K562 (cell line): ENCODE measurements around the gene DDAH1. TPM values are rescaled to one million over a fixed set of nuclear protein-coding genes. Genes with fewer than 3 reads are reported as not detected.

ENCODE experiments used
- BACH1 ChIP-seq: fragments of 200-800 bp; sonication (Bioruptor generic); IDR thresholded peaks from 2 replicates; pipeline ENCODE4 v1.6.1; 2016; ENCODE audit warnings: missing genetic modification characterization, missing compliant biosample characterization
- BCL6 ChIP-seq: fragments of 250-450 bp; sonication (Bioruptor Pico); IDR thresholded peaks from 2 replicates; pipeline ENCODE4 v1.4.0; 2020
- CBFA2T3 ChIP-seq: fragments of 450-650 bp; IDR thresholded peaks from 2 replicates; pipeline ENCODE4 v1.6.1; 2017
- HDAC1 ChIP-seq, 2 experiments: fragments of 450-650 bp; IDR thresholded peaks; 2 replicates each; pipeline ENCODE4 v1.6.1; 2016 to 2017; ENCODE audit warnings: inconsistent platforms in 1 of 2, mild to moderate bottlenecking in 1 of 2, moderate library complexity in 1 of 2
- HNRNPUL1 ChIP-seq: fragments of 200-400 bp; formaldehyde crosslinking; IDR thresholded peaks from 2 replicates; pipeline ENCODE4 v1.6.1; 2017; ENCODE audit warnings: low read length
- KAT8 ChIP-seq: fragments of 450-650 bp; IDR thresholded peaks from 2 replicates; pipeline ENCODE4 v1.6.1; 2016; ENCODE audit warnings: low read depth, mild to moderate bottlenecking
- MED1 ChIP-seq: sonication (generic); formaldehyde crosslinking; IDR thresholded peaks from 2 replicates; pipeline ENCODE4 v1.8.1; 2023; ENCODE audit warnings: missing genetic modification reagents, borderline replicate concordance
- NR2C2 ChIP-seq, 2 experiments: fragments of 200-800 bp in 1 of 2; sonication (Bioruptor generic) in 1 of 2; sonication (generic) in 1 of 2; formaldehyde crosslinking in 1 of 2; IDR thresholded peaks; 2 replicates each; pipeline versions ENCODE4 v1.6.1 to v1.8.0; 2016 to 2022; ENCODE audit warnings: mild to moderate bottlenecking in 1 of 2, missing compliant biosample characterization in 1 of 2, missing genetic modification characterization in 1 of 2, missing genetic modification reagents in 1 of 2
- SAFB ChIP-seq: fragments of 200-400 bp; formaldehyde crosslinking; IDR thresholded peaks from 2 replicates; pipeline ENCODE4 v1.6.1; 2017; ENCODE audit warnings: low read depth, low read length, borderline replicate concordance
- SAP30 ChIP-seq: fragments of 200-600 bp; sonication (generic); IDR thresholded peaks from 2 replicates; pipeline ENCODE4 v1.6.1; 2012; ENCODE audit warnings: borderline replicate concordance, low read depth, mild to moderate bottlenecking, moderate library complexity, low read length, control low read depth, inconsistent platforms; ENCODE audit not compliant: insufficient read depth, poor library complexity, severe bottlenecking
- SMARCA4 ChIP-seq: fragments of 450-650 bp; IDR thresholded peaks from 2 replicates; pipeline ENCODE4 v1.6.1; 2016
- SRSF9 ChIP-seq: fragments of 200-400 bp; formaldehyde crosslinking; IDR thresholded peaks from 2 replicates; pipeline ENCODE4 v1.6.1; 2017; ENCODE audit warnings: low read depth, low read length, borderline replicate concordance
- TCFL5 ChIP-seq: fragments of 250-450 bp; sonication (Bioruptor Pico); conservative IDR thresholded peaks from 2 replicates; pipeline ENCODE4 v1.6.1; 2021; ENCODE audit warnings: mild to moderate bottlenecking, moderate library complexity, matching md5 sums
- ZNF316 ChIP-seq: fragments of 450-650 bp; IDR thresholded peaks from 2 replicates; pipeline ENCODE4 v1.6.1; 2016
- ZNF354B ChIP-seq: fragments of 250-450 bp; sonication (Bioruptor Pico); IDR thresholded peaks from 2 replicates; pipeline ENCODE4 v1.4.0; 2020
- ZNF436 ChIP-seq: fragments of 250-450, 450-650 bp; sonication (Bioruptor Pico); formaldehyde crosslinking; IDR thresholded peaks from 2 replicates; pipeline ENCODE4 v1.7.0; 2020; ENCODE audit warnings: mild to moderate bottlenecking
- ZNF707 ChIP-seq: fragments of 250-450 bp; sonication (Bioruptor Pico); conservative IDR thresholded peaks from 2 replicates; pipeline ENCODE4 v1.8.0; 2022; ENCODE audit warnings: inconsistent platforms, mild to moderate bottlenecking, moderate library complexity
- polyA plus RNA-seq, 8 experiments: library from polyadenylated mRNA; depleted of rRNA in 4 of 8; stranded (reverse) in 5 of 8; unstranded in 3 of 8; fragments of >200 nt; fragmentation: Nextera tagmentation in 2 of 8; fragmentation: Illumina TruSeq in 1 of 8; extraction: Ambion mirVana in 2 of 8; extraction: Trizol in 1 of 8; gene quantifications; 2 replicates each; pipeline versions ENCODE4 v1.2.1 to v1.2.3, GENCODE V29; 2011 to 2014; ENCODE audit warnings: inconsistent platforms in 1 of 8, missing spikeins in 1 of 8
- total RNA-seq, 7 experiments: library from RNA; depleted of rRNA in 6 of 7; stranded (reverse); fragments of >200 nt in 6 of 7; fragmentation: Illumina TruSeq in 2 of 7; extraction: Trizol in 2 of 7; gene quantifications; 2 replicates each; pipeline versions ENCODE4 v1.2.1 to v1.2.3, GENCODE V29; 2011 to 2021; ENCODE audit warnings: low replicate concordance in 1 of 7
- TF ChIP-seq, protein P1 (sequence below), 2 experiments: fragments of 200-800 bp in 1 of 2; sonication (Bioruptor generic) in 1 of 2; sonication (generic) in 1 of 2; formaldehyde crosslinking in 1 of 2; IDR thresholded peaks in 1 of 2; conservative IDR thresholded peaks in 1 of 2; 2 replicates each; pipeline versions ENCODE4 v1.5.0 to v1.6.1; 2016 to 2020; ENCODE audit warnings: missing compliant biosample characterization in 1 of 2, missing genetic modification characterization in 1 of 2, missing genetic modification reagents in 1 of 2
- TF ChIP-seq, protein P2 (sequence below): sonication (generic); formaldehyde crosslinking; IDR thresholded peaks from 2 replicates; pipeline ENCODE4 v1.8.1; 2023; ENCODE audit warnings: mild to moderate bottlenecking, missing genetic modification reagents, moderate library complexity
- TF ChIP-seq, protein P3 (sequence below): sonication (generic); IDR thresholded peaks from 2 replicates; pipeline ENCODE4 v1.6.1; 2016
- TF ChIP-seq, protein P4 (sequence below): fragments of 250-450 bp; sonication (Bioruptor Pico); IDR thresholded peaks from 2 replicates; pipeline ENCODE4 v1.5.0; 2021
- TF ChIP-seq, protein P5 (sequence below): IDR thresholded peaks from 3 replicates; pipeline ENCODE4 v1.6.1; 2011; ENCODE audit warnings: borderline replicate concordance, mild to moderate bottlenecking; ENCODE audit not compliant: insufficient read length, insufficient read depth

Gene DDAH1
- total and polyA plus RNA-seq, 9 of the 15 experiments (the other 6 are each of a cell fraction or from before 2014, with no cell fraction given) = 0.04 to 0.24 (median 0.10) TPM

DNA sequence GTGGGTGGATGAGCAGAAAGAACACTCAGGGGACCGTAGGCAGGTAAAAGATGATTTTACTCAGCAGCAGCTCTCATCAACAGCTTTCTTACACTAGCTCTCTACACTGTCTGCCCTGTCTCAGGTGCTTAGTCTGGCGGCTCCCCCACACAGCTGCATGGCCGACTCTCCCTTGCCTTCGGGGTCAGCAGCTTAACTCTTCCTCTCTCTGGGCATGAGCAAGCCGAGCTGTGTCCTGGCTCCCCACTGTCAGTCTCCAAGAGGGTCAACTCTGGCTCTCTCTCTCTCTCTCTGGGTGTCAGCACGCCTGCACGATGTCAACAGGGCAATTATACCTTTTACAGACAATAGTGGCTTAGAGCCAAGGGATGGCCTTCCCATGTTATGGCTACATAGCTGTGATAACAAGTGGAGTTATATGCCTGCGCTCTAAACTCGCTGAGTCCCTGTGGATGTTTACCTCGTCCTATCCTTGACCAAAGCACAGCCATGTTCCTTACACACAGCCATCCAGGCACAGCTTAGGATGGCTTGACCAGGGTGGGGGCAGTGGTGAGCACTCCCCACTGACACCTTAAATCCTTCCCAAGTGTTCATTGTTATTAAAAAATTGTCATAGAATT, 185.4 kb downstream of the DDAH1 start (continued):
- no peak for TF ChIP-seq ZNF316
- TF ChIP-seq, protein P1, sequence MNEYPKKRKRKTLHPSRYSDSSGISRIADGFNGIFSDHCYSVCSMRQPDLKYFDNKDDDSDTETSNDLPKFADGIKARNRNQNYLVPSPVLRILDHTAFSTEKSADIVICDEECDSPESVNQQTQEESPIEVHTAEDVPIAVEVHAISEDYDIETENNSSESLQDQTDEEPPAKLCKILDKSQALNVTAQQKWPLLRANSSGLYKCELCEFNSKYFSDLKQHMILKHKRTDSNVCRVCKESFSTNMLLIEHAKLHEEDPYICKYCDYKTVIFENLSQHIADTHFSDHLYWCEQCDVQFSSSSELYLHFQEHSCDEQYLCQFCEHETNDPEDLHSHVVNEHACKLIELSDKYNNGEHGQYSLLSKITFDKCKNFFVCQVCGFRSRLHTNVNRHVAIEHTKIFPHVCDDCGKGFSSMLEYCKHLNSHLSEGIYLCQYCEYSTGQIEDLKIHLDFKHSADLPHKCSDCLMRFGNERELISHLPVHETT (CRISPR knock-in tag; conservative IDR thresholded peaks at IDR 0.05 in 1 of 2, IDR thresholded peaks at IDR 0.05 in 1 of 2) = peak in 1 of 2 experiments; percentile 82; a peak in 2 of 4 replicates
- TF ChIP-seq SRSF9 = no peak
- no peak for TF ChIP-seq MED1 (CRISPR knock-in tag)
- TF ChIP-seq HNRNPUL1 = no peak
- no peak for TF ChIP-seq ZNF436 (CRISPR knock-in tag)
- no peak for TF ChIP-seq SAP30
- TF ChIP-seq HDAC1 (IDR thresholded peaks at IDR 0.05) = no peak
- TF ChIP-seq TCFL5 (CRISPR knock-in tag) = peak; percentile 73
- TF ChIP-seq, protein P2, sequence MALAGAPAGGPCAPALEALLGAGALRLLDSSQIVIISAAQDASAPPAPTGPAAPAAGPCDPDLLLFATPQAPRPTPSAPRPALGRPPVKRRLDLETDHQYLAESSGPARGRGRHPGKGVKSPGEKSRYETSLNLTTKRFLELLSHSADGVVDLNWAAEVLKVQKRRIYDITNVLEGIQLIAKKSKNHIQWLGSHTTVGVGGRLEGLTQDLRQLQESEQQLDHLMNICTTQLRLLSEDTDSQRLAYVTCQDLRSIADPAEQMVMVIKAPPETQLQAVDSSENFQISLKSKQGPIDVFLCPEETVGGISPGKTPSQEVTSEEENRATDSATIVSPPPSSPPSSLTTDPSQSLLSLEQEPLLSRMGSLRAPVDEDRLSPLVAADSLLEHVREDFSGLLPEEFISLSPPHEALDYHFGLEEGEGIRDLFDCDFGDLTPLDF (CRISPR knock-in tag) = no peak
- no peak for TF ChIP-seq CBFA2T3
- TF ChIP-seq, protein P3, sequence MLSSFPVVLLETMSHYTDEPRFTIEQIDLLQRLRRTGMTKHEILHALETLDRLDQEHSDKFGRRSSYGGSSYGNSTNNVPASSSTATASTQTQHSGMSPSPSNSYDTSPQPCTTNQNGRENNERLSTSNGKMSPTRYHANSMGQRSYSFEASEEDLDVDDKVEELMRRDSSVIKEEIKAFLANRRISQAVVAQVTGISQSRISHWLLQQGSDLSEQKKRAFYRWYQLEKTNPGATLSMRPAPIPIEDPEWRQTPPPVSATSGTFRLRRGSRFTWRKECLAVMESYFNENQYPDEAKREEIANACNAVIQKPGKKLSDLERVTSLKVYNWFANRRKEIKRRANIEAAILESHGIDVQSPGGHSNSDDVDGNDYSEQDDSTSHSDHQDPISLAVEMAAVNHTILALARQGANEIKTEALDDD = no peak
- no peak for TF ChIP-seq SMARCA4
- TF ChIP-seq ZNF707 (CRISPR knock-in tag) = no peak
- TF ChIP-seq BACH1 = peak; percentile 84
- TF ChIP-seq, protein P4, sequence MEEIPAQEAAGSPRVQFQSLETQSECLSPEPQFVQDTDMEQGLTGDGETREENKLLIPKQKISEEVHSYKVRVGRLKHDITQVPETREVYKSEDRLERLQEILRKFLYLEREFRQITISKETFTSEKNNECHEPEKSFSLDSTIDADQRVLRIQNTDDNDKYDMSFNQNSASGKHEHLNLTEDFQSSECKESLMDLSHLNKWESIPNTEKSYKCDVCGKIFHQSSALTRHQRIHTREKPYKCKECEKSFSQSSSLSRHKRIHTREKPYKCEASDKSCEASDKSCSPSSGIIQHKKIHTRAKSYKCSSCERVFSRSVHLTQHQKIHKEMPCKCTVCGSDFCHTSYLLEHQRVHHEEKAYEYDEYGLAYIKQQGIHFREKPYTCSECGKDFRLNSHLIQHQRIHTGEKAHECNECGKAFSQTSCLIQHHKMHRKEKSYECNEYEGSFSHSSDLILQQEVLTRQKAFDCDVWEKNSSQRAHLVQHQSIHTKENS = no peak
- TF ChIP-seq, protein P5, sequence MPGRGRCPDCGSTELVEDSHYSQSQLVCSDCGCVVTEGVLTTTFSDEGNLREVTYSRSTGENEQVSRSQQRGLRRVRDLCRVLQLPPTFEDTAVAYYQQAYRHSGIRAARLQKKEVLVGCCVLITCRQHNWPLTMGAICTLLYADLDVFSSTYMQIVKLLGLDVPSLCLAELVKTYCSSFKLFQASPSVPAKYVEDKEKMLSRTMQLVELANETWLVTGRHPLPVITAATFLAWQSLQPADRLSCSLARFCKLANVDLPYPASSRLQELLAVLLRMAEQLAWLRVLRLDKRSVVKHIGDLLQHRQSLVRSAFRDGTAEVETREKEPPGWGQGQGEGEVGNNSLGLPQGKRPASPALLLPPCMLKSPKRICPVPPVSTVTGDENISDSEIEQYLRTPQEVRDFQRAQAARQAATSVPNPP = no peak
- no peak for TF ChIP-seq NR2C2 (CRISPR knock-in tag; IDR thresholded peaks at IDR 0.05)
- TF ChIP-seq NR2C2 (tag; IDR thresholded peaks at IDR 0.05) = 0 out of 2 replicates have a peak, but pooled peaks have one; percentile 28
- no peak for TF ChIP-seq KAT8
- no peak for TF ChIP-seq SAFB
- TF ChIP-seq BCL6 (CRISPR knock-in tag) = 0 out of 2 replicates have a peak, but pooled peaks have one; percentile 63
- no peak for TF ChIP-seq ZNF354B (CRISPR knock-in tag)
